Measurements from ENCODE around the gene IRGC. TPM values are rescaled to one million over a fixed set of nuclear protein-coding genes. Genes with fewer than 3 reads are reported as not detected.

Gene IRGC
- polyA plus RNA-seq, 3 donors = not detected

- WGBS, 3 donors = 85 to 94% (median 94%) methylated on average over 55 to 60 of the region's 60 CpGs
- no peak overlapping the region for H3K27ac ChIP-seq (ENCODE audit: low read depth, low read length)
Observed at GRCh38 chr19:43718627-43719377, 2.9 kb downstream of the IRGC start.

- WGBS, 3 donors = 91 to 93% (median 91%) methylated on average over 29 to 37 of the region's 37 CpGs
- no peak overlapping the region for H3K27ac ChIP-seq (ENCODE audit: low read depth, low read length)
Observed at GRCh38 chr19:43719378-43719868, 3.5 kb downstream of the IRGC start.

GRCh38 chr19:43719918-43720317, 4.0 kb downstream of the IRGC start:
- 57 to 75% (median 75%) methylated on average over 5 of the region's 5 CpGs for WGBS, 3 donors

DNA sequence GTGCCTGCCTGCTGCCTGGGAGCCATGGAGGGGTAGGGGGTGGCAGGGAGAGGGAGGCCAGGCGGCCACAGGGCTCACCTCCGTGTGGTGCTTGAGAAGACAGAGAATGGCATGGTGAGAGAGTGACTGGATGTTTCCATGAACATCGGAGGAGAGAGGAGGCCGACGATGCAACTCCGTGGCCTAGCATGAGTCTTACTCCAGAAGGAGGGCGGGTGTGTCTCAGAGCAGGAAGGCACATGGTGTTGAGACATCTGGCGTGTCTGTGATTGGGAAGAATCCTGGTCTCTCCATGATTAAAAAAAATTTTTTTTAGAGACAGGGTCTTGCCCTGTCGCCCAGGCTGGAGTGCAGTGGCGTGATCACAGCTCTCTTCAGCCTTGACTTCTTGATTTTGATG, 5.1 kb downstream of the IRGC start:
- WGBS, 3 donors = 79 to 81% (median 81%) methylated on average over 10 of the region's 10 CpGs
- H3K27ac ChIP-seq (ENCODE audit: low read depth, low read length) = no peak overlapping the region

More at GRCh38 chr19:43719918-43720317, 4.0 kb downstream of the IRGC start:
- no peak overlapping the region for H3K27ac ChIP-seq (ENCODE audit: low read depth, low read length)

- no peak overlapping the region for H3K27ac ChIP-seq (ENCODE audit: low read depth, low read length)
- 77 to 85% (median 84%) methylated on average over 5 of the region's 5 CpGs for WGBS, 3 donors
Observed at GRCh38 chr19:43721469-43722048, 5.7 kb downstream of the IRGC start.

DNA sequence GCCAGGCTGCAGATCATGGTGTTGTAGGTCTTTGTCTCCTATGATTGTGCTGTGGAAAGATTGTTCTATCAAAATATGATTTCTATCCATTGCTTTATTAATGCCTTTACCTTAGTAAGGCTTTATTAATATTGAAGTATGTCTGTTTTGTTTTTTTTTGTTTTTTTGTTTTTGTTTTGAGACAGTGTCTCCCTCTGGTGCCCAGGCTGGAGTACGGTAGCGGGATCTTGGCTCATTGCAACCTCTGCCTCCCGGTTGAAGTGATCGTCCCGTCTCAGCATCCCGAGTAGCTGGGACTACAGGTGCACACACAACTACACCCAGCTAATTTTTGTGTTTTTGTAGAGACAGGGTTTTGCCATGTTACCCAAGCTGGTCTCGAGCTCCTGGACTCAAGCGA, 7.7 kb downstream of the IRGC start:
- 50 to 68% (median 65%) methylated on average over 8 of the region's 8 CpGs for whole genome bisulfite sequencing, 3 donors
- no peak overlapping the region for H3K27ac ChIP-seq (ENCODE audit: low read depth, low read length)

GRCh38 chr19:43724896-43725295, 9.0 kb downstream of the IRGC start:
- no peak overlapping the region for H3K27ac ChIP-seq (ENCODE audit: low read depth, low read length)
- 58 to 65% (median 60%) methylated on average over 8 of the region's 8 CpGs for WGBS, 3 donors

- 10 to 30% (median 23%) methylated on average over 7 of the region's 7 CpGs for WGBS, 3 donors
- H3K27ac ChIP-seq (ENCODE audit: low read depth, low read length) = no peak overlapping the region
Observed at GRCh38 chr19:43725468-43725867, 9.6 kb downstream of the IRGC start.

- H3K27ac ChIP-seq (ENCODE audit: low read depth, low read length) = no peak overlapping the region
- 56 to 59% (median 57%) methylated on average over 15 of the region's 15 CpGs for WGBS, 3 donors
Observed at GRCh38 chr19:43726736-43727592, 11.1 kb downstream of the IRGC start.

- 62 to 87% (median 62%) methylated on average over 4 of the region's 4 CpGs for WGBS, 3 donors
- no peak overlapping the region for H3K27ac ChIP-seq (ENCODE audit: low read depth, low read length)
Observed at GRCh38 chr19:43727593-43727853, 11.6 kb downstream of the IRGC start.

DNA sequence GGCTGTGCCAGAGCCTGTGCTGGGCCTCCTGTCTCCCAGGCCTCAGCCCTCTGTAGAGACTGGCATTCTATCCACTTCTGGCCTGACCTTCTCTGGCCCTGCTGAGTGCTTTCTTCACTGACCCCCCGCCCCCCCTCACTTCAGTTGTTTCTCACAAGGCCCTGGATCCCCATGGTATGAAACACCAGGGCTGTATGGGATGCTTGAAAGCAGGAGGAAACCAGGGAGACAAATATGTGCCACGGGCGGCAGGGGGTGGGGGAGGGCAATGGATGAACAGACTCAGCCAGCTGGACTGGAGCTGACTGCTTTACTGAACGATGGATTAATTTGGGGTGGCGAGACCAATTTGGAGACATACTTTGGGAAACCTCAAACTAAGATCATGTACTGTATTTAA, 14.0 kb downstream of the IRGC start:
- WGBS, 3 donors = 82 to 92% (median 87%) methylated on average over 5 of the region's 5 CpGs
- H3K27ac ChIP-seq (ENCODE audit: low read depth, low read length) = no peak overlapping the region

DNA sequence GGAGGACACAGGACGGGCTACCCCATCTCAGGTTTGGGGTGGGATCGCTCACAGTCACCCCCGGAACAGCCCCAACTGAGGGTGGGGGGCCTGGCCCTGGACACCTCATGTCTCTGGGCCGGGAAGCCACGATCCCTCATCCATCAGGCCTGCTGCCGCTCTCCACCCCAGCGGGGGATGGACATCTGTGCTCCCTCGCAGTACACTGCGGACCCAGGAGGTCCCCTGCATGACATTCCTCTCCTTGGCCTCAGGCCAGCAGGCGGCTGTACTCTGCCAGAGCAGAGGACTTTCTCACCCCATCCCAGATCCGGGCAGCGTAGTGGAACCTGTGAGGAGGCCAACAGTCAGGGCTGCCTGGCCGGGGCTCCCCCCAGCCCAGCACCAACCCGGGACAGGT, 15.5 kb downstream of the IRGC start:
- WGBS, 3 donors = 83 to 86% (median 84%) methylated on average over 14 of the region's 14 CpGs
- H3K27ac ChIP-seq (ENCODE audit: low read depth, low read length) = no peak overlapping the region

- H3K27ac ChIP-seq (ENCODE audit: low read depth, low read length) = no peak overlapping the region
- 35 to 82% (median 55%) methylated on average over 1 of the region's 1 CpG for WGBS, 3 donors
Observed at GRCh38 chr19:43731846-43732245, 16.0 kb downstream of the IRGC start.

- 95 to 97% (median 96%) methylated on average over 6 of the region's 6 CpGs for WGBS, 3 donors
- H3K27ac ChIP-seq (ENCODE audit: low read depth, low read length) = no peak overlapping the region
Observed at GRCh38 chr19:43735013-43735412, 19.1 kb downstream of the IRGC start.

- H3K27ac ChIP-seq (ENCODE audit: low read depth, low read length) = no peak overlapping the region
Observed at GRCh38 chr19:43735957-43736356, 20.1 kb downstream of the IRGC start.

- WGBS, 3 donors = 46 to 71% (median 59%) methylated on average over 5 of the region's 5 CpGs
- no peak overlapping the region for H3K27ac ChIP-seq (ENCODE audit: low read depth, low read length)
Observed at GRCh38 chr19:43738780-43739211, 22.9 kb downstream of the IRGC start.

- 79 to 82% (median 79%) methylated on average over 16 of the region's 16 CpGs for WGBS, 3 donors
Observed at GRCh38 chr19:43739439-43740235, 23.8 kb downstream of the IRGC start.

DNA sequence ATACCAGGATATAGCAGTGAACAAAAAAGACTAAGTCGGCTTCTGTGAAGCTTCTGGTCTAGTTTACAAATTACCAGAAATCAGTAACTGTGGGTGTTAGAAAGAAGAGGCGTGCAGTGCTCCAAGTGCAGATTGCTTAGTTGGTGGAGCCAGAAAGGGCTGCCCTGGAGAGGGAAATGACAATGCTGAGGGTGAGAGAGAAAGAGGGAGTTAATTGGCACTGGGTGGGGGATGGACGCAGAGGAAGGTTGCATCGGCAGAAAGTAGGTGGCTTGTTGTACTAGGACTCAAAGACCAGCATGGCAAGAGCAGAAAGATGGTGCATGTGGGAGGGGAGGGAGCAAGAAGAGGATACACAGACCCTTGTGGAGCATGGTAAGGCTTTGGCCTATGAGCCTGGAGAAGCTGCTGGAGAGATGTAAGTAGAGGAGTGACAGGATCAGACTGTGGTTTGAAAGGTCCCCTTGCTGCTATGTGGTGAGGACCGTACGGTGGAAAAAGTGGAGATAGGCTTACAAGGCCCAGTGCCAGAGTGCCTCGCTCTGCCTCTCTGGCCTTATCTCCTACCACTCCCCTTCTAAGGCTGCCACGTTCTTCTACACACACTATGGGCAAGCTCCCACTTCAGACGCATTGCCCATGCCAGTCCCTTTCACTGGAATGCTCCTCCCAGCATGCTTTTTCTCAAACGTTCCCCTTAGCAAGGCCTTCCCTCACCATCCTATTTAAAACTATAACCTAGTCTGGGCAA, 25.4 kb downstream of the IRGC start:
- WGBS, 3 donors = 86 to 91% (median 90%) methylated on average over 10 of the region's 10 CpGs
- no peak overlapping the region for H3K27ac ChIP-seq (ENCODE audit: low read depth, low read length)

More at GRCh38 chr19:43739439-43740235, 23.8 kb downstream of the IRGC start:
- no peak overlapping the region for H3K27ac ChIP-seq (ENCODE audit: low read depth, low read length)
